SK-N-SH (cell line): ENCODE data around the gene CDKAL1. TPM values are rescaled to one million over a fixed set of nuclear protein-coding genes. Genes with fewer than 3 reads are reported as not detected.

Experiments
- CTCF ChIA-PET: fragments of 300-600, 350-600 bp; formaldehyde crosslinking; extraction: SDS; loops from one replicate; lab custom pipeline; 2021; lab: Yijun Ruan, JAX
- POLR2A ChIA-PET: fragments of 350-600 bp; sonication (Branson Sonifier 250); formaldehyde crosslinking; extraction: SDS; loops from one replicate; lab custom pipeline; 2020; ENCODE audit warnings: antibody characterized with exemption, inconsistent platforms; lab: Yijun Ruan, JAX
- DNase-seq: peaks from one replicate; pipeline ENCODE4 v3.0.0; 2012
- H2AFZ ChIP-seq: fragments of 200-600 bp; sonication (generic); 2 replicates; pipeline ENCODE4 v1.8.1; 2016; ENCODE audit warnings: antibody characterized with exemption, mild to moderate bottlenecking, low read depth
- H3F3A ChIP-seq: fragments of 200-600 bp; sonication (generic); replicated peaks from 2 replicates; pipeline ENCODE3; 2016; ENCODE audit warnings: antibody characterized with exemption, mild to moderate bottlenecking; ENCODE audit not compliant: insufficient read depth
- H3K27ac ChIP-seq, 2 experiments: fragments of 200-500 bp in 1 of 2; fragments of 200-600 bp in 1 of 2; sonication (Bioruptor generic) in 1 of 2; sonication (generic), shearing (Covaris generic) in 1 of 2; 2 replicates each; pipeline versions ENCODE4 v1.5.1 to v1.6.1; 2014 to 2016; ENCODE audit warnings: low read depth in 2 of 2, inconsistent platforms in 1 of 2, low read length in 1 of 2, mild to moderate bottlenecking in 1 of 2, mixed read lengths in 1 of 2
- H3K27me3 ChIP-seq: fragments of 200-600 bp; sonication (generic), shearing (Covaris generic); 2 replicates; pipeline ENCODE4 v1.6.1; 2016; ENCODE audit warnings: mixed run types; ENCODE audit not compliant: insufficient read depth
- H3K36me3 ChIP-seq, 2 experiments: fragments of 200-500 bp in 1 of 2; fragments of 200-600 bp in 1 of 2; sonication (Bioruptor generic) in 1 of 2; sonication (generic) in 1 of 2; replicated peaks in 1 of 2; 2 replicates each; pipeline versions ENCODE3 to v1.5.1; 2014 to 2016; ENCODE audit warnings: low read length in 1 of 2, mild to moderate bottlenecking in 1 of 2; ENCODE audit not compliant: insufficient read depth in 2 of 2, control insufficient read depth in 1 of 2
- H3K4me1 ChIP-seq, 2 experiments: fragments of 200-500 bp in 1 of 2; fragments of 200-600 bp in 1 of 2; sonication (Bioruptor generic) in 1 of 2; sonication (generic), shearing (Covaris generic) in 1 of 2; 2 replicates each; pipeline versions ENCODE4 v1.5.1 to v1.6.1; 2014 to 2016; ENCODE audit warnings: low read depth in 1 of 2, low read length in 1 of 2, mixed run types in 1 of 2; ENCODE audit not compliant: insufficient read depth in 2 of 2, control insufficient read depth in 1 of 2
- H3K4me2 ChIP-seq: fragments of 200-600 bp; sonication (generic), shearing (Covaris generic); 2 replicates; pipeline ENCODE4 v1.6.1; 2017; ENCODE audit warnings: mixed run types
- H3K4me3 ChIP-seq, 2 experiments: fragments of 200-500 bp in 1 of 2; fragments of 200-600 bp in 1 of 2; sonication (Bioruptor generic) in 1 of 2; sonication (generic), shearing (Covaris generic) in 1 of 2; 2 replicates each; pipeline versions ENCODE4 v1.5.1 to v1.8.1; 2014 to 2016; ENCODE audit warnings: low read depth in 2 of 2, inconsistent platforms in 1 of 2, low read length in 1 of 2, mild to moderate bottlenecking in 1 of 2, mixed read lengths in 1 of 2, moderate library complexity in 1 of 2
- H3K79me2 ChIP-seq: fragments of 200-600 bp; sonication (generic); 2 replicates; pipeline ENCODE4 v1.8.1; 2017; ENCODE audit warnings: mild to moderate bottlenecking; ENCODE audit not compliant: insufficient read depth
- H3K9ac ChIP-seq: fragments of 200-600 bp; sonication (generic); 2 replicates; pipeline ENCODE4 v1.6.1; 2017; ENCODE audit warnings: mixed run types
- H3K9me2 ChIP-seq: fragments of 200-600 bp; sonication (generic); 2 replicates; pipeline ENCODE4 v1.6.1; 2017; ENCODE audit warnings: mixed run types
- H3K9me3 ChIP-seq: fragments of 200-600 bp; sonication (generic); 2 replicates; pipeline ENCODE4 v1.6.1; 2017; ENCODE audit warnings: mixed run types, mild to moderate bottlenecking, moderate library complexity
- H4K20me1 ChIP-seq: fragments of 200-600 bp; sonication (generic); 2 replicates; pipeline ENCODE4 v1.6.1; 2017; ENCODE audit warnings: mild to moderate bottlenecking, mixed run types; ENCODE audit not compliant: insufficient read depth
- CHD2 ChIP-seq: fragments of 150-350 bp; IDR thresholded peaks from 2 replicates; pipeline ENCODE4 v1.6.1; 2018; ENCODE audit warnings: low read length; ENCODE audit not compliant: partially characterized antibody
- ELF1 ChIP-seq: IDR thresholded peaks from 2 replicates; pipeline ENCODE4 v1.4.0; 2012
- EZH2phosphoT487 ChIP-seq: fragments of 200-600 bp; sonication (generic); IDR thresholded peaks from 2 replicates; pipeline ENCODE4 v1.6.1; 2017; ENCODE audit warnings: low read depth, mixed run types, mild to moderate bottlenecking, antibody characterized with exemption, moderate library complexity, borderline replicate concordance
- FOXJ3 ChIP-seq: sonication (generic); formaldehyde crosslinking; IDR thresholded peaks from 2 replicates; pipeline ENCODE4 v1.5.1; 2020; ENCODE audit warnings: mild to moderate bottlenecking, missing genetic modification reagents
- FOXM1 ChIP-seq: IDR thresholded peaks from 2 replicates; pipeline ENCODE4 v1.4.0; 2012; ENCODE audit warnings: low read depth, mild to moderate bottlenecking
- GABPA ChIP-seq: IDR thresholded peaks from 2 replicates; pipeline ENCODE4 v1.4.0; 2012; ENCODE audit warnings: low read depth, mild to moderate bottlenecking
- IRF3 ChIP-seq: fragments of 150-350 bp; IDR thresholded peaks from 2 replicates; pipeline ENCODE4 v1.6.1; 2016; ENCODE audit warnings: mild to moderate bottlenecking, low read depth, low read length
- JUND ChIP-seq: IDR thresholded peaks from 2 replicates; pipeline ENCODE4 v1.4.0; 2012
- MAX ChIP-seq: IDR thresholded peaks from 2 replicates; pipeline ENCODE4 v1.4.0; 2012; ENCODE audit warnings: low read depth
- MXI1 ChIP-seq: IDR thresholded peaks from 2 replicates; pipeline ENCODE4 v1.6.1; 2012; ENCODE audit warnings: mild to moderate bottlenecking, low read depth, low read length, improper control_type of control experiment
- NFIC ChIP-seq: IDR thresholded peaks from 2 replicates; pipeline ENCODE4 v1.4.0; 2012; ENCODE audit warnings: borderline replicate concordance
- NRF1 ChIP-seq: IDR thresholded peaks from 2 replicates; pipeline ENCODE4 v1.6.1; 2012; ENCODE audit warnings: low read depth, mild to moderate bottlenecking, low read length
- REST ChIP-seq: IDR thresholded peaks from 2 replicates; pipeline ENCODE4 v1.6.1; 2012; ENCODE audit warnings: mild to moderate bottlenecking, low read depth, low read length, moderate library complexity
- RFX5 ChIP-seq: IDR thresholded peaks from 2 replicates; pipeline ENCODE4 v1.6.1; 2012; ENCODE audit warnings: mild to moderate bottlenecking, improper control_type of control experiment, low read length
- SMC3 ChIP-seq: IDR thresholded peaks from 2 replicates; pipeline ENCODE4 v1.6.1; 2012; ENCODE audit warnings: low read depth, low read length, improper control_type of control experiment
- TCF12 ChIP-seq: IDR thresholded peaks from 2 replicates; pipeline ENCODE4 v1.4.0; 2012
- TEAD4 ChIP-seq: IDR thresholded peaks from 2 replicates; pipeline ENCODE4 v1.4.0; 2012; ENCODE audit warnings: mild to moderate bottlenecking, borderline replicate concordance; ENCODE audit not compliant: insufficient read depth
- YY1 ChIP-seq: IDR thresholded peaks from 2 replicates; pipeline ENCODE4 v1.4.0; 2012; ENCODE audit warnings: low read depth, mild to moderate bottlenecking
- WGBS: methylation state at CpG from one replicate; pipeline ENCODE4 v1.1.6; 2017; ENCODE audit warnings: low lambda C conversion rate; 5-methylcytosine and 5-hydroxymethylcytosine counted together
- polyA plus RNA-seq, 3 experiments: library from polyadenylated mRNA; depleted of rRNA; stranded (reverse); fragments of >200 nt; gene quantifications; 2 replicates each; pipeline ENCODE4 v1.2.3, GENCODE V29; 2012

Gene CDKAL1
- polyA plus RNA-seq, 1 of the 3 experiments (the other 2 are of a cell fraction) = 2.6 TPM

- Histone ChIP-seq H3K4me3 (no peak overlapping the region), H3K79me2 (peaks cover 8% of the 10 kb centered on the region; the same call in 1 of the 2 replicates), H3K36me3 (no peaks in the 10 kb centered on the region), H3K9me3 (no peaks in the 10 kb centered on the region), H3K4me2 (no peak overlapping the region), H2AFZ (no peak overlapping the region), H3K4me1 (peaks cover 11 to 17% of the 10 kb centered on the region in 2 experiments; a peak in 3 of 4 replicates), H3F3A (peaks cover 6% of the 10 kb centered on the region), H3K27me3 (no peaks in the 10 kb centered on the region), H3K9ac (no peak overlapping the region), H3K9me2 (no peaks in the 10 kb centered on the region), H4K20me1 (no peaks in the 10 kb centered on the region), H3K27ac (no peak overlapping the region)
- 70% methylated on average over 2 of the region's 2 CpGs for WGBS
- DNase-seq = no peak
- ChIA-PET CTCF (no interaction called here), POLR2A (no interaction called here)
- no peak for TF ChIP-seq TEAD4
Observed at GRCh38 chr6:20657274-20657800, 123.1 kb downstream of the CDKAL1 start.

- no peaks in the 10 kb centered on the region for H3K36me3 ChIP-seq
- H3K79me2 ChIP-seq = peaks cover 8% of the 10 kb centered on the region; the same call in 1 of the 2 replicates
- H3K27ac ChIP-seq = no peak overlapping the region
- no peaks in the 10 kb centered on the region for H3K9me3 ChIP-seq
- H3K4me3 ChIP-seq = no peak overlapping the region
- peaks cover 12 to 17% of the 10 kb centered on the region in 2 experiments; a peak in 3 of 4 replicates for H3K4me1 ChIP-seq
- WGBS = 83% methylated on average over 2 of the region's 2 CpGs
- no peak overlapping the region for H3K4me2 ChIP-seq
- H2AFZ ChIP-seq = no peak overlapping the region
- H4K20me1 ChIP-seq = no peaks in the 10 kb centered on the region
- peaks cover 5% of the 10 kb centered on the region for H3F3A ChIP-seq
- CTCF ChIA-PET = no interaction called here
- DNase-seq = no peak
- no peaks in the 10 kb centered on the region for H3K9me2 ChIP-seq
- H3K9ac ChIP-seq = no peak overlapping the region
- TF ChIP-seq JUND = no peak
- no peak for TF ChIP-seq CHD2
- TF ChIP-seq ELF1 = no peak
- no peak for TF ChIP-seq IRF3
- no peak for TF ChIP-seq MXI1
- no peak for TF ChIP-seq FOXJ3 (CRISPR knock-in tag)
- TF ChIP-seq, all 33 proteins: peak for 0
- POLR2A ChIA-PET = no interaction called here
- no peaks in the 10 kb centered on the region for H3K27me3 ChIP-seq
Observed at GRCh38 chr6:20658053-20658452, 123.8 kb downstream of the CDKAL1 start.

GRCh38 chr6:20658516-20658915 lies 124.3 kb downstream of the CDKAL1 start:
- Histone ChIP-seq H3K79me2 (peaks cover 5% of the 10 kb centered on the region; the same call in 1 of the 2 replicates), H4K20me1 (no peaks in the 10 kb centered on the region), H3K9me2 (no peaks in the 10 kb centered on the region), H3K4me2 (no peak overlapping the region), H3K4me3 (no peak overlapping the region), H3K9me3 (no peaks in the 10 kb centered on the region), H2AFZ (no peak overlapping the region), H3K4me1 (peaks cover 12 to 17% of the 10 kb centered on the region in 2 experiments; a peak in 3 of 4 replicates), H3K27ac (no peak overlapping the region), H3K36me3 (no peaks in the 10 kb centered on the region), H3K27me3 (no peaks in the 10 kb centered on the region), H3K9ac (no peak overlapping the region), H3F3A (peaks cover under 1% of the 10 kb centered on the region)
- TF ChIP-seq FOXJ3 (CRISPR knock-in tag) (no peak), GABPA (no peak), NFIC (no peak), NRF1 (no peak), RFX5 (no peak), TCF12 (no peak), REST (no peak), FOXM1 (no peak), SMC3 (no peak), YY1 (no peak), TEAD4 (no peak), MAX (no peak), ELF1 (no peak), EZH2phosphoT487 (no peak)
- ChIA-PET POLR2A (no interaction called here), CTCF (no interaction called here)
- DNase-seq = no peak
- 97% methylated on average over 5 of the region's 5 CpGs for WGBS
